OCI-LY1 (cell line): Measurements from ENCODE around the gene WDR6.

Experiments used
- H2AFZ ChIP-seq: fragments of 200-600 bp; sonication (generic), shearing (Covaris generic); 2 replicates; pipeline ENCODE4 v1.6.0; 2014; ENCODE audit warnings: antibody characterized with exemption, mild to moderate bottlenecking, low read length
- H3F3A ChIP-seq: fragments of 200-600 bp; sonication (generic), shearing (Covaris generic); 2 replicates; pipeline ENCODE4 v1.6.0; 2014; ENCODE audit warnings: mild to moderate bottlenecking, antibody characterized with exemption, low read length, moderate library complexity; ENCODE audit not compliant: insufficient read depth
- H3K27ac ChIP-seq: fragments of 200-600 bp; sonication (generic); 2 replicates; pipeline ENCODE4 v1.5.1; 2014; ENCODE audit warnings: low read length, mixed run types, mild to moderate bottlenecking, low read depth; ENCODE audit not compliant: poor library complexity, severe bottlenecking
- H3K27me3 ChIP-seq: fragments of 200-600 bp; sonication (generic); 2 replicates; pipeline ENCODE4 v1.6.0; 2014; ENCODE audit warnings: antibody characterized with exemption, mild to moderate bottlenecking, low read length, moderate library complexity; ENCODE audit not compliant: insufficient read depth
- H3K36me3 ChIP-seq: fragments of 200-600 bp; sonication (generic); 2 replicates; pipeline ENCODE4 v1.6.1; 2014; ENCODE audit warnings: mild to moderate bottlenecking, antibody characterized with exemption, low read length, moderate library complexity, mixed read lengths; ENCODE audit not compliant: insufficient read depth
- H3K4me1 ChIP-seq: fragments of 200-600 bp; sonication (generic); 2 replicates; pipeline ENCODE4 v1.5.1; 2014; ENCODE audit warnings: mild to moderate bottlenecking, low read length, moderate library complexity; ENCODE audit not compliant: insufficient read depth, severe bottlenecking
- H3K4me2 ChIP-seq: fragments of 200-600 bp; sonication (generic), shearing (Covaris generic); 2 replicates; pipeline ENCODE4 v1.6.1; 2014; ENCODE audit warnings: low read length
- H3K4me3 ChIP-seq: fragments of 200-600 bp; sonication (generic); 2 replicates; pipeline ENCODE4 v1.5.1; 2014; ENCODE audit warnings: low read length, low read depth, mild to moderate bottlenecking, mixed read lengths; ENCODE audit not compliant: poor library complexity, severe bottlenecking
- H3K79me2 ChIP-seq: fragments of 200-600 bp; shearing (Covaris generic); 2 replicates; pipeline ENCODE4 v1.6.1; 2016; ENCODE audit warnings: mixed run types, low read length, mixed read lengths; ENCODE audit not compliant: insufficient read depth
- H3K9ac ChIP-seq: fragments of 200-600 bp; sonication (generic), shearing (Covaris generic); 2 replicates; pipeline ENCODE4 v1.6.1; 2014; ENCODE audit warnings: mild to moderate bottlenecking, low read length, mixed read lengths
- H3K9me2 ChIP-seq: fragments of 200-600 bp; sonication (generic), shearing (Covaris generic); 2 replicates; pipeline ENCODE4 v1.6.1; 2014; ENCODE audit warnings: low read depth, mild to moderate bottlenecking, low read length, mixed read lengths
- H3K9me3 ChIP-seq: fragments of 200-600 bp; shearing (Covaris generic); 2 replicates; pipeline ENCODE4 v1.6.1; 2014; ENCODE audit warnings: low read length, mixed read lengths
- H4K20me1 ChIP-seq: fragments of 200-600 bp; sonication (generic), shearing (Covaris generic); 2 replicates; pipeline ENCODE4 v1.6.0; 2016; ENCODE audit warnings: mild to moderate bottlenecking, low read length; ENCODE audit not compliant: insufficient read depth
- CTCF ChIP-seq: fragments of 200-600 bp; sonication (generic), shearing (Covaris generic); IDR thresholded peaks from 2 replicates; pipeline ENCODE4 v1.5.1; 2017; ENCODE audit warnings: mild to moderate bottlenecking, antibody characterized with exemption, low read length, moderate library complexity, mixed read lengths
- EZH2 ChIP-seq: fragments of 200-600 bp; sonication (generic), shearing (Covaris generic); IDR thresholded peaks from 2 replicates; pipeline ENCODE4 v1.8.0; 2017; ENCODE audit warnings: borderline replicate concordance, mixed run types, mild to moderate bottlenecking, antibody characterized with exemption, low read length, moderate library complexity, mixed read lengths

WDR6 gene

DNA sequence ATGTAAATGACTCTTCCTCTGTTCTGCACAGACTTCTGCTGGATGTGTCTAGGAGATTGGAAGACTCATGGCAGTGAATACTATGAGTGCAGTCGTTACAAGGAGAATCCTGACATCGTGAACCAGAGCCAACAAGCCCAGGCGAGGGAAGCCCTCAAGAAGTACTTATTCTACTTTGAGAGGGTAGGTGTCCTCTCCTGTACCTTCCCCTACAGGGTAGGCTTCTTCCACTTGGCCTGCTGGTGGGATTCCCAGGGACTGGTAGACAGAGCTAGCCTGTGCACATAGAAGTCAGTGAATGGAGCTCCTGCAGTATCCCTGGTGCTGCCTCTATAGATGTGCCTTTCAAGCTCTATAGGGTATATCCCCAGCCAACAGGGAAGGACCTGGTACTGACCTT is 27.7 kb upstream of the WDR6 start:
- Histone ChIP-seq H2AFZ (no peak overlapping the region), H4K20me1 (no peaks in the 10 kb centered on the region), H3K4me1 (no peaks in the 10 kb centered on the region), H3K4me2 (no peak overlapping the region), H3K27me3 (no peaks in the 10 kb centered on the region), H3K4me3 (no peak overlapping the region), H3K79me2 (no peaks in the 10 kb centered on the region), H3K9ac (no peak overlapping the region), H3K9me2 (no peaks in the 10 kb centered on the region), H3K9me3 (no peaks in the 10 kb centered on the region), H3K36me3 (peaks cover 88% of the 10 kb centered on the region), H3K27ac (no peak overlapping the region), H3F3A (no peaks in the 10 kb centered on the region)
- no peak for TF ChIP-seq EZH2
- TF ChIP-seq CTCF: no peak

DNA sequence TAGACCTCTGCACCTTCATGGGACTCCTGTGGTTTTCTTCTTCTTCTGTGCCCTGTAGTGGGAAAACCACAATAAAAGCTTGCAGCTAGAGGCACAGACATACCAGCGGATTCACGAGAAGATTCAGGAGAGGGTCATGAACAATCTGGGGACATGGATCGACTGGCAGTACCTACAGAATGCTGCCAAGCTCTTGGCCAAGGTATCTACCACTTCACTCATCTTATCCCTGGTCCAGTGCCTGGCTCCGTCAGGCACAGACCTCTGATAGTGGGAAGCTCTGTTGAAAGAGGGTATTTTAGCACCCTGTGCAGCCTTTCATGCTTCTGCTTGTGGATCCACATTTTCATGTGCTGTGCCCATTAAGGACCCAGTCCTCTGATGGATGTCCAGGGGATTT is 26.9 kb upstream of the WDR6 start:
- no peaks in the 10 kb centered on the region for H3K9me3 ChIP-seq
- no peaks in the 10 kb centered on the region for H3K27me3 ChIP-seq
- H3K4me3 ChIP-seq: no peak overlapping the region
- H3K4me2 ChIP-seq: no peak overlapping the region
- no peaks in the 10 kb centered on the region for H3F3A ChIP-seq
- H3K9me2 ChIP-seq: no peaks in the 10 kb centered on the region
- peaks cover 88% of the 10 kb centered on the region for H3K36me3 ChIP-seq
- H3K4me1 ChIP-seq: no peaks in the 10 kb centered on the region
- TF ChIP-seq CTCF: no peak
- TF ChIP-seq EZH2: no peak
- H3K27ac ChIP-seq: no peak overlapping the region
- H3K79me2 ChIP-seq: no peaks in the 10 kb centered on the region
- H3K9ac ChIP-seq: no peak overlapping the region
- H4K20me1 ChIP-seq: no peaks in the 10 kb centered on the region
- H2AFZ ChIP-seq: no peak overlapping the region

GRCh38 chr3:48982016-48982415 is 25.2 kb upstream of the WDR6 start:
- Histone ChIP-seq H3K36me3 (peaks cover 82% of the 10 kb centered on the region), H3K4me2 (no peak overlapping the region), H3K27ac (no peak overlapping the region), H3K9me2 (no peaks in the 10 kb centered on the region), H4K20me1 (no peaks in the 10 kb centered on the region), H3K79me2 (no peaks in the 10 kb centered on the region), H3K9ac (no peak overlapping the region), H3K4me3 (no peak overlapping the region), H3K4me1 (no peaks in the 10 kb centered on the region), H2AFZ (no peak overlapping the region), H3K27me3 (no peaks in the 10 kb centered on the region), H3F3A (no peaks in the 10 kb centered on the region), H3K9me3 (no peaks in the 10 kb centered on the region)
- TF ChIP-seq CTCF: no peak
- TF ChIP-seq EZH2: no peak
